HCT116 (cell line): Measurements from ENCODE around the gene WDR45B. TPM values are rescaled to one million over a fixed set of nuclear protein-coding genes. Genes with fewer than 3 reads are reported as not detected.

ENCODE experiments used
- ATAC-seq: fragments of 200-7000 bp; cut with Tn5 transposase; 2 replicates; pipeline ENCODE4 v1.9.1; 2020; ENCODE audit warnings: mild to moderate bottlenecking, moderate library complexity
- BruUV-seq: library from RNA; stranded (reverse); fragments of 400-500 nt; replicated peaks from 2 replicates; lab custom pipeline; 2021; lab: Mats Ljungman, UMichigan
- CTCF ChIA-PET: fragments of 300-600 bp; sonication (Branson Sonifier 250); formaldehyde crosslinking; loops from one replicate; lab custom pipeline; 2021; ENCODE audit warnings: antibody characterized with exemption; lab: Charles Lee
- POLR2A ChIA-PET: fragments of 300-600, 350-600 bp; sonication (Branson Sonifier 250); formaldehyde crosslinking; loops from one replicate; lab custom pipeline; 2021; ENCODE audit warnings: antibody characterized with exemption; lab: Charles Lee
- RAD21 ChIA-PET, 2 experiments: fragments of 300-600 bp; sonication (Branson Sonifier 250); formaldehyde crosslinking; loops; one replicate each; lab custom pipeline; 2023; ENCODE audit warnings: low total read pairs in 2 of 2; ENCODE audit not compliant: uncharacterized antibody in 2 of 2, unreplicated experiment in 2 of 2, low non-redundant PET in 1 of 2; lab: Charles Lee
- DNase-seq: peaks from one replicate; pipeline ENCODE4 v3.0.0-alpha.2; 2010; ENCODE audit warnings: low read depth, low spot score
- H2AFZ ChIP-seq: fragments of 200-600 bp; shearing (Covaris generic), sonication (generic); 2 replicates; pipeline ENCODE4 v1.6.1; 2017; ENCODE audit warnings: low read depth, mixed run types, mixed read lengths, antibody characterized with exemption, low read length; ENCODE audit not compliant: poor library complexity, severe bottlenecking
- H3K27ac ChIP-seq: 2 replicates; pipeline ENCODE4 v1.5.1; 2012; ENCODE audit warnings: low read depth, low read length
- H3K27me3 ChIP-seq: fragments of 200-600 bp; sonication (generic); 2 replicates; pipeline ENCODE4 v1.6.1; 2016; ENCODE audit warnings: mixed run types, low read length, mixed read lengths; ENCODE audit not compliant: insufficient read depth
- H3K36me3 ChIP-seq, 2 experiments: fragments of 200-500 bp in 1 of 2; fragments of 200-600 bp in 1 of 2; sonication (Bioruptor generic) in 1 of 2; sonication (generic) in 1 of 2; 2 replicates each; pipeline versions ENCODE4 v1.5.1 to v1.6.1; 2014 to 2016; ENCODE audit warnings: low read length in 2 of 2, inconsistent platforms in 1 of 2, mixed read lengths in 1 of 2, mixed run types in 1 of 2; ENCODE audit not compliant: insufficient read depth in 2 of 2, control insufficient read depth in 1 of 2
- H3K4me1 ChIP-seq, 2 experiments: fragments of 200-600 bp in 1 of 2; sonication (generic) in 1 of 2; 2 replicates each; pipeline versions ENCODE4 v1.5.1 to v1.6.1; 2012 to 2017; ENCODE audit warnings: low read length in 2 of 2, inconsistent platforms in 1 of 2, mild to moderate bottlenecking in 1 of 2, mixed read lengths in 1 of 2, mixed run types in 1 of 2, moderate library complexity in 1 of 2; ENCODE audit not compliant: insufficient read depth in 2 of 2, control insufficient read depth in 1 of 2
- H3K4me2 ChIP-seq: fragments of 200-600 bp; sonication (generic); 2 replicates; pipeline ENCODE4 v1.6.1; 2017; ENCODE audit warnings: mixed run types, low read length, mixed read lengths
- H3K4me3 ChIP-seq, 2 experiments: fragments of 200-600 bp in 1 of 2; sonication (generic) in 1 of 2; replicated peaks in 1 of 2; 2 replicates each; pipeline ENCODE4 v1.5.1; 2011 to 2016; ENCODE audit warnings: low read length in 2 of 2, control low read depth in 1 of 2, low read depth in 1 of 2, mild to moderate bottlenecking in 1 of 2, mixed read lengths in 1 of 2, mixed run types in 1 of 2
- H3K79me2 ChIP-seq: fragments of 200-600 bp; sonication (generic); 2 replicates; pipeline ENCODE4 v1.6.1; 2017; ENCODE audit warnings: mild to moderate bottlenecking, mixed run types, low read length, moderate library complexity, mixed read lengths; ENCODE audit not compliant: insufficient read depth
- H3K9ac ChIP-seq: fragments of 200-600 bp; sonication (generic); 2 replicates; pipeline ENCODE4 v1.6.1; 2016; ENCODE audit warnings: low read length, mixed read lengths
- H3K9me2 ChIP-seq: fragments of 200-600 bp; sonication (generic), shearing (Covaris generic); 2 replicates; pipeline ENCODE4 v1.6.1; 2017; ENCODE audit warnings: mixed run types, mild to moderate bottlenecking, moderate library complexity; ENCODE audit not compliant: insufficient read depth
- H3K9me3 ChIP-seq, 2 experiments: fragments of 200-500 bp in 1 of 2; fragments of 200-600 bp in 1 of 2; sonication (Bioruptor generic) in 1 of 2; sonication (generic) in 1 of 2; 2 replicates each; pipeline ENCODE4 v1.6.1; 2014 to 2017; ENCODE audit warnings: low read length in 2 of 2, mixed read lengths in 2 of 2, inconsistent platforms in 1 of 2, low read depth in 1 of 2, mild to moderate bottlenecking in 1 of 2, mixed run types in 1 of 2, moderate library complexity in 1 of 2; ENCODE audit not compliant: control insufficient read depth in 1 of 2, insufficient read depth in 1 of 2
- H4K20me1 ChIP-seq: fragments of 200-600 bp; sonication (generic), shearing (Covaris generic); 2 replicates; pipeline ENCODE4 v1.6.1; 2017; ENCODE audit warnings: mixed run types, mild to moderate bottlenecking, moderate library complexity; ENCODE audit not compliant: insufficient read depth
- ATF3 ChIP-seq: IDR thresholded peaks from 2 replicates; pipeline ENCODE4 v1.6.1; 2012
- CBX3 ChIP-seq: IDR thresholded peaks from 2 replicates; pipeline ENCODE4 v1.6.1; 2012; ENCODE audit warnings: low read depth
- CTCF ChIP-seq, 3 experiments: fragments of 200-600 bp in 1 of 3; sonication (generic) in 1 of 3; IDR thresholded peaks in 2 of 3; conservative IDR thresholded peaks in 1 of 3; 2 replicates each; pipeline ENCODE4 v1.5.1; 2012 to 2017; ENCODE audit warnings: low read depth in 2 of 3, low read length in 2 of 3, antibody characterized with exemption in 1 of 3, borderline replicate concordance in 1 of 3, control low read depth in 1 of 3, mild to moderate bottlenecking in 1 of 3, mixed read lengths in 1 of 3, mixed run types in 1 of 3, moderate library complexity in 1 of 3; ENCODE audit not compliant: insufficient read depth in 1 of 3
- ELF1 ChIP-seq: IDR thresholded peaks from 2 replicates; pipeline ENCODE4 v1.6.1; 2012; ENCODE audit warnings: low read depth, borderline replicate concordance
- EZH2 ChIP-seq: fragments of 200-600 bp; sonication (generic); IDR thresholded peaks from 2 replicates; pipeline ENCODE4 v1.6.1; 2017; ENCODE audit warnings: antibody characterized with exemption, mixed run types
- FOSL1 ChIP-seq: IDR thresholded peaks from 2 replicates; pipeline ENCODE4 v1.6.1; 2012; ENCODE audit warnings: low read depth
- JUND ChIP-seq: IDR thresholded peaks from 2 replicates; pipeline ENCODE4 v1.6.1; 2012
- MAX ChIP-seq: IDR thresholded peaks from 2 replicates; pipeline ENCODE4 v1.6.1; 2012
- POLR2A ChIP-seq: IDR thresholded peaks from 2 replicates; pipeline ENCODE4 v1.7.0; 2011; ENCODE audit warnings: borderline replicate concordance; ENCODE audit not compliant: insufficient read depth, insufficient read length; ENCODE audit errors: extremely low read depth
- POLR2AphosphoS5 ChIP-seq: IDR thresholded peaks from 2 replicates; pipeline ENCODE4 v1.6.1; 2011; ENCODE audit warnings: mild to moderate bottlenecking, low read depth, low read length, moderate library complexity
- RAD21 ChIP-seq: IDR thresholded peaks from 2 replicates; pipeline ENCODE4 v1.6.1; 2012; ENCODE audit warnings: low read depth, mild to moderate bottlenecking
- SRF ChIP-seq: IDR thresholded peaks from 2 replicates; pipeline ENCODE4 v1.6.1; 2012; ENCODE audit warnings: low read depth
- ZBTB33 ChIP-seq: IDR thresholded peaks from 2 replicates; pipeline ENCODE4 v1.6.1; 2011; ENCODE audit warnings: mild to moderate bottlenecking, low read length, moderate library complexity; ENCODE audit not compliant: insufficient replicate concordance; ENCODE audit errors: extremely low read depth
- ZFX ChIP-seq: fragments of 450-650 bp; IDR thresholded peaks from 2 replicates; pipeline ENCODE4 v1.6.1; 2017
- ZNF274 ChIP-seq: fragments of 200-500 bp; sonication (Bioruptor generic); IDR thresholded peaks from 2 replicates; pipeline ENCODE4 v1.6.1; 2014; ENCODE audit warnings: mild to moderate bottlenecking, low read depth, low read length, inconsistent platforms
- intact Hi-C: fragments of 100-400 bp; cut with micrococcal nuclease; formaldehyde crosslinking; loops from 2 replicates; pipeline ENCODE4 v1.10.0; 2022
- total RNA-seq: library from RNA; stranded (reverse); gene quantifications from one replicate; pipeline ENCODE4 v1.2.1, GENCODE V29; 2021; ENCODE audit not compliant: unreplicated experiment

Gene WDR45B
- total RNA-seq, 1 experiment from 2014 or later: 117 TPM

GRCh38 chr17:82685291-82685690 lies 37.0 kb upstream of the WDR45B start:
- H3K9ac ChIP-seq: no peak overlapping the region
- no peak overlapping the region for H3K4me3 ChIP-seq
- no peaks in the 10 kb centered on the region for H4K20me1 ChIP-seq
- BruUV-seq: no TSS peak
- no peak overlapping the region for H3K4me2 ChIP-seq
- intact Hi-C loops: no loop called here
- no peaks in the 10 kb centered on the region for H3K9me2 ChIP-seq
- POLR2A ChIA-PET: no interaction called here
- H3K9me3 ChIP-seq: peaks cover 11 to 16% of the 10 kb centered on the region in 2 experiments; a peak in 3 of 4 replicates
- DNase-seq: no peak
- peaks cover 0 to 5% of the 10 kb centered on the region in 2 experiments; a peak in 1 of 4 replicates for H3K4me1 ChIP-seq
- no peak overlapping the region for H3K27ac ChIP-seq
- RAD21 ChIA-PET: no interaction called here
- no peaks in the 10 kb centered on the region for H3K36me3 ChIP-seq
- no peaks in the 10 kb centered on the region for H3K79me2 ChIP-seq
- no peak for ATAC-seq
- TF ChIP-seq MAX (no peak), CTCF (IDR thresholded peaks at IDR 0.05 in 2 of 3, conservative IDR thresholded peaks at IDR 0.05 in 1 of 3; ENCODE audit: borderline replicate concordance in 1 of 3, insufficient read depth in 1 of 3, low read depth in 2 of 3, low read length in 2 of 3) (no peak), POLR2A (no peak), ZNF274 (no peak), EZH2 (no peak), ATF3 (no peak)
- no peak overlapping the region for H2AFZ ChIP-seq
- CTCF ChIA-PET: no interaction called here
- no peaks in the 10 kb centered on the region for H3K27me3 ChIP-seq

- Histone ChIP-seq H2AFZ (no peak overlapping the region), H3K4me3 (no peak overlapping the region), H3K27ac (no peak overlapping the region), H3K9me2 (no peaks in the 10 kb centered on the region), H3K27me3 (no peaks in the 10 kb centered on the region), H3K36me3 (no peaks in the 10 kb centered on the region), H3K9me3 (peaks cover 11 to 16% of the 10 kb centered on the region in 2 experiments; a peak in 3 of 4 replicates), H3K79me2 (no peaks in the 10 kb centered on the region), H3K4me2 (no peak overlapping the region), H3K9ac (no peak overlapping the region), H3K4me1 (peaks cover 0 to 5% of the 10 kb centered on the region in 2 experiments; a peak in 1 of 4 replicates), H4K20me1 (no peaks in the 10 kb centered on the region)
- ATAC-seq: no peak
- BruUV-seq: no TSS peak
- ChIA-PET CTCF (no interaction called here), RAD21 (no interaction called here), POLR2A (no interaction called here)
- intact Hi-C loops: no loop called here
- no peak for TF ChIP-seq POLR2A
- TF ChIP-seq ZFX: no peak
- no peak for TF ChIP-seq ELF1
- TF ChIP-seq ZBTB33: no peak
- TF ChIP-seq FOSL1: no peak
- no peak for TF ChIP-seq ATF3
- TF ChIP-seq MAX: no peak
- no peak for TF ChIP-seq JUND
- no peak for TF ChIP-seq POLR2AphosphoS5
- TF ChIP-seq ZNF274: no peak
- no peak for TF ChIP-seq SRF
- no peak for TF ChIP-seq CBX3
- TF ChIP-seq RAD21: no peak
- no peak for DNase-seq
These were observed 36.1 kb upstream of the WDR45B start for GRCh38 chr17:82684228-82684841.
